SU-DHL-6 (cell line): ENCODE measurements around the gene GNAI1.

Experiments used
- EZH2phosphoT487 ChIP-seq: fragments of 200-600 bp; sonication (generic), shearing (Covaris generic); conservative IDR thresholded peaks from 2 replicates; pipeline ENCODE4 v1.6.1; 2018; ENCODE audit warnings: mild to moderate bottlenecking, antibody characterized with exemption, low read length, moderate library complexity, mixed read lengths
- TF ChIP-seq, protein P1 (sequence below): fragments of 200-600 bp; sonication (generic); IDR thresholded peaks from one replicate; pipeline ENCODE4 v1.5.1; 2017; ENCODE audit warnings: antibody characterized with exemption, mild to moderate bottlenecking, low read length, moderate library complexity; ENCODE audit not compliant: insufficient read depth, poor library complexity, severe bottlenecking

DNA sequence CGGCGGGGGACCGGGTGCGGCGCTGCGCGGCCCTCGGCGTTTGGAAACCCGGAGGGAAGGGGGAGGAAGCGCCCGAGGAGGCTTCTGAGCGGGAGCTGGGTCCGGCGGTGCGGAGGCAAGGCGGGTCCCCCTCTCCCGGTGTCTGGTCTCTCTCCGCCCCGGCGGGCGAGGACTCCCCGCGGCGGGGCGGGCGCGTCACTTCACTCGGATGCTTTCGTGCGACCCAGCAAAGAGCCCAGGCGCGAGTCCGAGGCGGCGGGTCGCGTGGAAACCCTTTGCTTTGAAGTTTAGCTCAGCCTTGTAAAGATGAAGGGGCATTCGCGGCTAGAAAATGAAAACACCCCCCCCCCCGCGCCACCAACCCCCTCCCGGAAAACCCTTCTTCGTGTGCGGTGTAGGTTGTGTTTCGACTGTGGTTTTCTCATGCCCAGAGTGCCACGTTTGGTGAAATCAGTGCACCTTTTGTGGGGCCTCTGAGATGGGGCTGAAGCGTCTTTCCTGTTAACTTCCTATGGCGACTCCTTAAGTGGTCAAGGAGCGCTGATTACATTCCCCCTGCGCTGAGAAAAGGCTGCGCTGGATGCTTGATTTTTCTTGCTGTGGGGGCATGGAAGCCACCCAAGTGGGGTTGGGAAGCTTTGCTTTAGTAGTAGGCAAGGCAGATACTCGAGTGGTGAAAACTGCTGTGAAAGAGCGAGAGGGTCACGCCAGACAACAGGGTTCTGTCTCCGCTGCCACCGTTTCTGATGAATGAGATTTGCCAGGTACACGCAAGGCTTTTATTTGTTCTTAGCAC lies 876 bp downstream of the GNAI1 start:
- TF ChIP-seq, protein P1, sequence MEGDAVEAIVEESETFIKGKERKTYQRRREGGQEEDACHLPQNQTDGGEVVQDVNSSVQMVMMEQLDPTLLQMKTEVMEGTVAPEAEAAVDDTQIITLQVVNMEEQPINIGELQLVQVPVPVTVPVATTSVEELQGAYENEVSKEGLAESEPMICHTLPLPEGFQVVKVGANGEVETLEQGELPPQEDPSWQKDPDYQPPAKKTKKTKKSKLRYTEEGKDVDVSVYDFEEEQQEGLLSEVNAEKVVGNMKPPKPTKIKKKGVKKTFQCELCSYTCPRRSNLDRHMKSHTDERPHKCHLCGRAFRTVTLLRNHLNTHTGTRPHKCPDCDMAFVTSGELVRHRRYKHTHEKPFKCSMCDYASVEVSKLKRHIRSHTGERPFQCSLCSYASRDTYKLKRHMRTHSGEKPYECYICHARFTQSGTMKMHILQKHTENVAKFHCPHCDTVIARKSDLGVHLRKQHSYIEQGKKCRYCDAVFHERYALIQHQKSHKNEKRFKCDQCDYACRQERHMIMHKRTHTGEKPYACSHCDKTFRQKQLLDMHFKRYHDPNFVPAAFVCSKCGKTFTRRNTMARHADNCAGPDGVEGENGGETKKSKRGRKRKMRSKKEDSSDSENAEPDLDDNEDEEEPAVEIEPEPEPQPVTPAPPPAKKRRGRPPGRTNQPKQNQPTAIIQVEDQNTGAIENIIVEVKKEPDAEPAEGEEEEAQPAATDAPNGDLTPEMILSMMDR = no peak
- no peak for TF ChIP-seq EZH2phosphoT487
